HCT116 (cell line): Measurements from ENCODE around the gene KRTAP9-7.

Source experiments
- EZH2phosphoT487 ChIP-seq: fragments of 200-600 bp; IDR thresholded peaks from 2 replicates; pipeline ENCODE4 v1.6.1; 2018; ENCODE audit warnings: antibody characterized with exemption, borderline replicate concordance
- POLR2A ChIP-seq: IDR thresholded peaks from 2 replicates; pipeline ENCODE4 v1.7.0; 2011; ENCODE audit warnings: borderline replicate concordance; ENCODE audit not compliant: insufficient read depth, insufficient read length; ENCODE audit errors: extremely low read depth
- ZNF274 ChIP-seq: fragments of 200-500 bp; sonication (Bioruptor generic); IDR thresholded peaks from 2 replicates; pipeline ENCODE4 v1.6.1; 2014; ENCODE audit warnings: mild to moderate bottlenecking, low read depth, low read length, inconsistent platforms
- TF ChIP-seq, protein P1 (sequence below), 3 experiments: fragments of 200-600 bp in 1 of 3; sonication (generic) in 1 of 3; IDR thresholded peaks in 2 of 3; conservative IDR thresholded peaks in 1 of 3; 2 replicates each; pipeline ENCODE4 v1.5.1; 2012 to 2017; ENCODE audit warnings: low read depth in 2 of 3, low read length in 2 of 3, antibody characterized with exemption in 1 of 3, borderline replicate concordance in 1 of 3, control low read depth in 1 of 3, mild to moderate bottlenecking in 1 of 3, mixed read lengths in 1 of 3, mixed run types in 1 of 3, moderate library complexity in 1 of 3; ENCODE audit not compliant: insufficient read depth in 1 of 3

DNA sequence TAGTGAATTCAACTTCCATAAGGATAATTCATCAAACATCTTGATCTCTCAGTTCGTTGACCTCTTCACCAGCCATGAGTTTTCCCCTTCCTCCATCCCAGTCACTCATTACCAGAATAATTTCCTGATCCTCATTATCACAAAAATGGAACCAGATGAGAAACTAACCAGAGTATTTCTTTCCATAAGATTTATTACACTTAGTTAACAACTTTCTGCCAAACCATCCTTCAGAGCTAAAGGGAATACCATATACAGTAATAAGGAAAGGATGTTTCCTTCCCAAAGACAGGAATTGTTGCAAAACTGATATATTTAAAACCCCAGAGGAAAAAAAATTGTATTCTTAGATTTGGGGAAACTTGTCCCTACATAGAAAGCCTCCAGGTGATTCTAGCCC is 18.5 kb downstream of the KRTAP9-7 start:
- TF ChIP-seq ZNF274 (no peak), EZH2phosphoT487 (no peak), POLR2A (no peak)
- TF ChIP-seq, protein P1, sequence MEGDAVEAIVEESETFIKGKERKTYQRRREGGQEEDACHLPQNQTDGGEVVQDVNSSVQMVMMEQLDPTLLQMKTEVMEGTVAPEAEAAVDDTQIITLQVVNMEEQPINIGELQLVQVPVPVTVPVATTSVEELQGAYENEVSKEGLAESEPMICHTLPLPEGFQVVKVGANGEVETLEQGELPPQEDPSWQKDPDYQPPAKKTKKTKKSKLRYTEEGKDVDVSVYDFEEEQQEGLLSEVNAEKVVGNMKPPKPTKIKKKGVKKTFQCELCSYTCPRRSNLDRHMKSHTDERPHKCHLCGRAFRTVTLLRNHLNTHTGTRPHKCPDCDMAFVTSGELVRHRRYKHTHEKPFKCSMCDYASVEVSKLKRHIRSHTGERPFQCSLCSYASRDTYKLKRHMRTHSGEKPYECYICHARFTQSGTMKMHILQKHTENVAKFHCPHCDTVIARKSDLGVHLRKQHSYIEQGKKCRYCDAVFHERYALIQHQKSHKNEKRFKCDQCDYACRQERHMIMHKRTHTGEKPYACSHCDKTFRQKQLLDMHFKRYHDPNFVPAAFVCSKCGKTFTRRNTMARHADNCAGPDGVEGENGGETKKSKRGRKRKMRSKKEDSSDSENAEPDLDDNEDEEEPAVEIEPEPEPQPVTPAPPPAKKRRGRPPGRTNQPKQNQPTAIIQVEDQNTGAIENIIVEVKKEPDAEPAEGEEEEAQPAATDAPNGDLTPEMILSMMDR (IDR thresholded peaks at IDR 0.05 in 2 of 3, conservative IDR thresholded peaks at IDR 0.05 in 1 of 3; ENCODE audit: borderline replicate concordance in 1 of 3, insufficient read depth in 1 of 3, low read depth in 2 of 3, low read length in 2 of 3), result no peak
